Peyer's patch (tissue), 4 donors: Measurements from ENCODE around the gene COQ8A.

Experiments
- CTCF ChIP-seq, 6 experiments: fragments of 450-650 bp in 4 of 6; fragments of 200-600 bp in 2 of 6; sonication (generic) in 1 of 6; IDR thresholded peaks; one replicate each; pipeline ENCODE4 v1.5.1; 2017 to 2019; ENCODE audit warnings: antibody characterized with exemption in 6 of 6, mild to moderate bottlenecking in 3 of 6, moderate library complexity in 1 of 6
- POLR2A ChIP-seq, 2 donors: fragments of 450-650 bp; IDR thresholded peaks; one replicate each; pipeline ENCODE4 v1.5.1; 2017; ENCODE audit warnings: antibody characterized with exemption in 2 of 2, mild to moderate bottlenecking in 2 of 2, moderate library complexity in 2 of 2

- TF ChIP-seq CTCF (IDR thresholded peaks at IDR 0.05) (no peak), POLR2A (IDR thresholded peaks at IDR 0.05) (no peak)
These were observed 19.6 kb upstream of the COQ8A start for GRCh38 chr1:226920446-226920894.
